DND-41 (cell line): ENCODE measurements around the gene ADAMTSL5.
A peak's percentile ranks its signal among the peaks of the same experiment; 100 is the strongest.
"Not testable (repeated sequence)": the region's sequence is repeated elsewhere in the genome, so short reads cannot be mapped to it uniquely, and the experiment has no call there.

Experiments
- ATAC-seq: fragments of 200-7000 bp; cut with Tn5 transposase; 3 replicates; pipeline ENCODE4 v1.9.1; 2021; ENCODE audit warnings: low read depth; ENCODE audit not compliant: insufficient read depth
- DNase-seq: peaks from one replicate; pipeline ENCODE4 v3.0.0-alpha.2; 2020
- H2AFZ ChIP-seq: 2 replicates; pipeline ENCODE4 v1.6.0; 2012; ENCODE audit warnings: low read depth, low read length
- H3K27ac ChIP-seq: 2 replicates; pipeline ENCODE4 v1.5.1; 2012; ENCODE audit warnings: low read length, inconsistent platforms
- H3K27me3 ChIP-seq: fragments of 200-600 bp; sonication (generic); 2 replicates; pipeline ENCODE4 v1.6.0; 2012; ENCODE audit warnings: low read length, mild to moderate bottlenecking, inconsistent platforms; ENCODE audit not compliant: insufficient read depth, poor library complexity
- H3K36me3 ChIP-seq: 2 replicates; pipeline ENCODE4 v1.5.1; 2012; ENCODE audit warnings: low read length, inconsistent platforms; ENCODE audit not compliant: insufficient read depth
- H3K4me1 ChIP-seq: 2 replicates; pipeline ENCODE4 v1.5.1; 2012; ENCODE audit warnings: mild to moderate bottlenecking, low read length; ENCODE audit not compliant: insufficient read depth
- H3K4me2 ChIP-seq: 2 replicates; pipeline ENCODE4 v1.6.0; 2012; ENCODE audit warnings: mild to moderate bottlenecking, moderate library complexity, low read length, inconsistent platforms; ENCODE audit not compliant: insufficient read depth
- H3K4me3 ChIP-seq, 2 experiments: fragments of 200-600 bp in 1 of 2; shearing (Covaris generic) in 1 of 2; 2 replicates each; pipeline ENCODE4 v1.5.1; 2012 to 2016; ENCODE audit warnings: inconsistent platforms in 2 of 2, low read length in 2 of 2, mild to moderate bottlenecking in 2 of 2, low read depth in 1 of 2, moderate library complexity in 1 of 2
- H3K79me2 ChIP-seq: 2 replicates; pipeline ENCODE4 v1.6.0; 2012; ENCODE audit warnings: low read length, inconsistent platforms; ENCODE audit not compliant: insufficient read depth
- H3K9ac ChIP-seq: 2 replicates; pipeline ENCODE4 v1.6.0; 2012; ENCODE audit warnings: low read depth, mild to moderate bottlenecking, inconsistent platforms, low read length, moderate library complexity
- H3K9me3 ChIP-seq: 2 replicates; pipeline ENCODE4 v1.5.1; 2012; ENCODE audit warnings: low read length, moderate library complexity, mild to moderate bottlenecking, inconsistent platforms; ENCODE audit not compliant: insufficient read depth, severe bottlenecking
- H4K20me1 ChIP-seq: 2 replicates; pipeline ENCODE4 v1.6.0; 2012; ENCODE audit warnings: low read length; ENCODE audit not compliant: insufficient read depth
- EZH2 ChIP-seq: IDR thresholded peaks from 3 replicates; pipeline ENCODE4 v1.6.1; 2012; ENCODE audit warnings: borderline replicate concordance, low read depth, mild to moderate bottlenecking, moderate library complexity, low read length, inconsistent platforms; ENCODE audit not compliant: severe bottlenecking
- TF ChIP-seq, protein P1 (sequence below): IDR thresholded peaks from 2 replicates; pipeline ENCODE4 v1.5.1; 2012; ENCODE audit warnings: borderline replicate concordance, low read length, moderate library complexity, mild to moderate bottlenecking; ENCODE audit not compliant: poor library complexity, severe bottlenecking; ENCODE audit errors: extremely low read depth

Gene ADAMTSL5

GRCh38 chr19:1481893-1482360 is 30.9 kb downstream of the ADAMTSL5 start:
- Histone ChIP-seq H3K27me3 (no peaks in the 10 kb centered on the region), H3K4me2 (no peak overlapping the region), H3K79me2 (peaks cover 21% of the 10 kb centered on the region), H2AFZ (no peak overlapping the region), H3K4me3 (no peak overlapping the region), H3K36me3 (peaks cover 4% of the 10 kb centered on the region), H4K20me1 (peaks cover 13% of the 10 kb centered on the region), H3K4me1 (peaks cover 23% of the 10 kb centered on the region), H3K27ac (no peak overlapping the region), H3K9me3 (no peaks in the 10 kb centered on the region), H3K9ac (no peak overlapping the region)
- ATAC-seq (no peak), DNase-seq (no peak)
- TF ChIP-seq, protein P1, sequence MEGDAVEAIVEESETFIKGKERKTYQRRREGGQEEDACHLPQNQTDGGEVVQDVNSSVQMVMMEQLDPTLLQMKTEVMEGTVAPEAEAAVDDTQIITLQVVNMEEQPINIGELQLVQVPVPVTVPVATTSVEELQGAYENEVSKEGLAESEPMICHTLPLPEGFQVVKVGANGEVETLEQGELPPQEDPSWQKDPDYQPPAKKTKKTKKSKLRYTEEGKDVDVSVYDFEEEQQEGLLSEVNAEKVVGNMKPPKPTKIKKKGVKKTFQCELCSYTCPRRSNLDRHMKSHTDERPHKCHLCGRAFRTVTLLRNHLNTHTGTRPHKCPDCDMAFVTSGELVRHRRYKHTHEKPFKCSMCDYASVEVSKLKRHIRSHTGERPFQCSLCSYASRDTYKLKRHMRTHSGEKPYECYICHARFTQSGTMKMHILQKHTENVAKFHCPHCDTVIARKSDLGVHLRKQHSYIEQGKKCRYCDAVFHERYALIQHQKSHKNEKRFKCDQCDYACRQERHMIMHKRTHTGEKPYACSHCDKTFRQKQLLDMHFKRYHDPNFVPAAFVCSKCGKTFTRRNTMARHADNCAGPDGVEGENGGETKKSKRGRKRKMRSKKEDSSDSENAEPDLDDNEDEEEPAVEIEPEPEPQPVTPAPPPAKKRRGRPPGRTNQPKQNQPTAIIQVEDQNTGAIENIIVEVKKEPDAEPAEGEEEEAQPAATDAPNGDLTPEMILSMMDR = no peak

DNA sequence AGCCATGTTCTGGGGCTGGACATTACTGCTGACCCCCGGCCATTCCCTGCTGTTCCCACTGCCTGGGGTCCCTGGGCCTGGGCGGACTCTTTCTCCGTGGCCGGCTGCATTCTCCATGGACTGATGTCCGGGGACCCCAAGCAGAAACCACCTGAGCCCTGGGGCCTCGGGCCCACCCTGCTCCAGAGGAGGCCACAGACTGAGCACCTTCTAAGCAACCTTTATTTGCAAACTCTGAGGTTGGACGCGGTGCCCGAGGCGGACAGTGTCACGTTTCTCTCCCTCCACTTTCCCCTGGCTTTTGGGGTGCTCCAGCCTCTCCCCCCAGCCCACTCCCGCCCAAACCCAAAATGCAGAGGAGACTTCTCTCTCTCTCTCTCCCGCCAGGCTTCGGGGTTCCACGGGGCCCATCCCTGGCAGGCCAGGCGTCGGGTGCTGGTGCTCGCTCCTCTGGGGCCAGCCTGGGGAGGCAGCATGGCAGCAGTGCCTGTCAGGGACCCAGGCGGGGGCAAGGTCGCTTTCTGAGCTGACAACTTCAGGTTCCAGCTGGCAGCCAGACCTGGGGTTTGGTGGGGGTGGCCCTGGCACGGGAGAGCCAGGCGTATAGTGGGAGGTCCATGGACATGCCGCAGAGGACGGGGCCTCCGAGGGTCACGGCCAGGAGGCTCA is 31.5 kb downstream of the ADAMTSL5 start:
- Histone ChIP-seq H3K9ac (no peak overlapping the region), H3K4me3 (no peak overlapping the region), H3K27ac (no peak overlapping the region), H3K79me2 (peaks cover 25% of the 10 kb centered on the region), H3K9me3 (no peaks in the 10 kb centered on the region), H4K20me1 (peaks cover 17% of the 10 kb centered on the region), H3K4me1 (peaks cover 27% of the 10 kb centered on the region), H3K4me2 (no peak overlapping the region), H2AFZ (no peak overlapping the region), H3K27me3 (no peaks in the 10 kb centered on the region), H3K36me3 (peaks cover 7% of the 10 kb centered on the region)
- TF ChIP-seq EZH2 = no peak
- TF ChIP-seq, protein P1 = no peak
- ATAC-seq = no peak
- DNase-seq = no peak

- ATAC-seq (peak; percentile 94), DNase-seq (peak; percentile 95)
- Histone ChIP-seq H3K36me3 (peaks cover 24% of the 10 kb centered on the region), H3K79me2 (peaks cover 40% of the 10 kb centered on the region), H2AFZ (peak within 1 kb of the TSS; percentile 100), H3K9ac (peak within 1 kb of the TSS; percentile 92), H3K27me3 (no peaks in the 10 kb centered on the region), H3K4me1 (peaks cover 28% of the 10 kb centered on the region), H3K9me3 (no peaks in the 10 kb centered on the region), H3K4me2 (peak within 1 kb of the TSS; percentile 99), H4K20me1 (peaks cover 39% of the 10 kb centered on the region), H3K4me3 (peak within 1 kb of the TSS; percentile 89 to 98), H3K27ac (peak within 1 kb of the TSS; percentile 98)
- TF ChIP-seq, protein P1 = no peak
- TF ChIP-seq EZH2 = no peak
Observed at GRCh38 chr19:1478934-1479707, 33.7 kb downstream of the ADAMTSL5 start, which contains the start of gene C19orf25. Gene C19orf25, minus strand, starts transcription at chr19:1479215. Its CDS starts 312 bp downstream, at chr19:1478903.

GRCh38 chr19:1477056-1477455 is 35.8 kb downstream of the ADAMTSL5 start:
- not testable (repeated sequence) for H3K9me3 ChIP-seq, DNase-seq, ATAC-seq, H3K27ac ChIP-seq, H3K27me3 ChIP-seq, H2AFZ ChIP-seq
- peak overlapping the region; percentile 92; the same call in 1 of the 2 replicates for H3K9ac ChIP-seq
- H3K4me2 ChIP-seq = peak overlapping the region; percentile 99
- H3K4me3 ChIP-seq = peak overlapping the region in 1 of 2 experiments; percentile 98; a peak in 1 of 4 replicates
- H4K20me1 ChIP-seq = peaks cover 60% of the 10 kb centered on the region
- peaks cover 31% of the 10 kb centered on the region for H3K4me1 ChIP-seq
- H3K79me2 ChIP-seq = peaks cover 45% of the 10 kb centered on the region
- peaks cover 24% of the 10 kb centered on the region for H3K36me3 ChIP-seq
